ENCODE measurements around the gene ITPR1.

DNA sequence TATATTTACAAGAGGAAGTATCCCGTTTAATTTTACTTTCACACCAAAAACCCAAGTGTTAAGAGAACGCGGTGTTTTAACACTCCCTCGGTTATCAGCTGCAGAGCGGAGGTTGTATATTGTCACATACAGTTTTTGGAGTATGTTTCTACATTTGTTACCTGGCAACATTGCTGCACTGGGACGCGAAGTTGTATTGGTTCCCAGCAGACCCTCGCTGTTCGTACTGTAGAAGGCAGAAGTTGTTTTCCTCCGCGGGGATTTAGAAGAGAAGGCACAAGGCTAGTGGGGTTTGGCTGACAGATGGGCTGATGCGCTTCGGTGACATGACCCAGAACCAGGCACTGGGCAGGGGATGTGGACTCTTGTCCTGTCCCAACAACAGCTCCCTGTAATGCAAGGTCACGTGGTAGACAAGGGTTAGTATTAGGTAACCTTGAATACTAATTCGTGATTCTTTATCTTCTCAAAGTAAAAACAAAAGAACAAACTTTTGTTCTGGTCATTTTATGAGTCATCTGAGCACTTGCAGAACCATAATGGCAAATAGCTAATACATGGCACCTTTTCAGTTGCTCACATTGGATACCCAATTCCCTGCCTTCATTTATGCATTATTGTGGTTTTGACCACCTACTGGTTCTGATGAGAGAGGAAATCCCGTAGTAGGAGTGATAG, 255.7 kb downstream of the ITPR1 start:
- TF ChIP-seq, protein P1, sequence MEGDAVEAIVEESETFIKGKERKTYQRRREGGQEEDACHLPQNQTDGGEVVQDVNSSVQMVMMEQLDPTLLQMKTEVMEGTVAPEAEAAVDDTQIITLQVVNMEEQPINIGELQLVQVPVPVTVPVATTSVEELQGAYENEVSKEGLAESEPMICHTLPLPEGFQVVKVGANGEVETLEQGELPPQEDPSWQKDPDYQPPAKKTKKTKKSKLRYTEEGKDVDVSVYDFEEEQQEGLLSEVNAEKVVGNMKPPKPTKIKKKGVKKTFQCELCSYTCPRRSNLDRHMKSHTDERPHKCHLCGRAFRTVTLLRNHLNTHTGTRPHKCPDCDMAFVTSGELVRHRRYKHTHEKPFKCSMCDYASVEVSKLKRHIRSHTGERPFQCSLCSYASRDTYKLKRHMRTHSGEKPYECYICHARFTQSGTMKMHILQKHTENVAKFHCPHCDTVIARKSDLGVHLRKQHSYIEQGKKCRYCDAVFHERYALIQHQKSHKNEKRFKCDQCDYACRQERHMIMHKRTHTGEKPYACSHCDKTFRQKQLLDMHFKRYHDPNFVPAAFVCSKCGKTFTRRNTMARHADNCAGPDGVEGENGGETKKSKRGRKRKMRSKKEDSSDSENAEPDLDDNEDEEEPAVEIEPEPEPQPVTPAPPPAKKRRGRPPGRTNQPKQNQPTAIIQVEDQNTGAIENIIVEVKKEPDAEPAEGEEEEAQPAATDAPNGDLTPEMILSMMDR (conservative IDR thresholded peaks at IDR 0.05; ENCODE audit: low read depth, low read length): no peak
- no peak for TF ChIP-seq POLR2A (IDR thresholded peaks at IDR 0.05; ENCODE audit: low read depth, low read length)
- TF ChIP-seq MAZ (IDR thresholded peaks at IDR 0.05; ENCODE audit: borderline replicate concordance, low read depth, low read length): no peak
- TF ChIP-seq, protein P2, sequence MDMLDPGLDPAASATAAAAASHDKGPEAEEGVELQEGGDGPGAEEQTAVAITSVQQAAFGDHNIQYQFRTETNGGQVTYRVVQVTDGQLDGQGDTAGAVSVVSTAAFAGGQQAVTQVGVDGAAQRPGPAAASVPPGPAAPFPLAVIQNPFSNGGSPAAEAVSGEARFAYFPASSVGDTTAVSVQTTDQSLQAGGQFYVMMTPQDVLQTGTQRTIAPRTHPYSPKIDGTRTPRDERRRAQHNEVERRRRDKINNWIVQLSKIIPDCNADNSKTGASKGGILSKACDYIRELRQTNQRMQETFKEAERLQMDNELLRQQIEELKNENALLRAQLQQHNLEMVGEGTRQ (IDR thresholded peaks at IDR 0.05; ENCODE audit: low read depth, low read length): no peak
